NCI-H345 treated with DMSO at 0.1 percent for 48 hours (cell line): Measurements from ENCODE around the gene ZDHHC14.
"Not testable (repeated sequence)": the region's sequence is repeated elsewhere in the genome, so short reads cannot be mapped to it uniquely, and the experiment has no call there.

Experiments used
- DNase-seq: peaks from one replicate; lab custom pipeline; 2025; ENCODE audit not compliant: unreplicated experiment; lab: John Stamatoyannopoulos, UW

The ZDHHC14 gene

DNA sequence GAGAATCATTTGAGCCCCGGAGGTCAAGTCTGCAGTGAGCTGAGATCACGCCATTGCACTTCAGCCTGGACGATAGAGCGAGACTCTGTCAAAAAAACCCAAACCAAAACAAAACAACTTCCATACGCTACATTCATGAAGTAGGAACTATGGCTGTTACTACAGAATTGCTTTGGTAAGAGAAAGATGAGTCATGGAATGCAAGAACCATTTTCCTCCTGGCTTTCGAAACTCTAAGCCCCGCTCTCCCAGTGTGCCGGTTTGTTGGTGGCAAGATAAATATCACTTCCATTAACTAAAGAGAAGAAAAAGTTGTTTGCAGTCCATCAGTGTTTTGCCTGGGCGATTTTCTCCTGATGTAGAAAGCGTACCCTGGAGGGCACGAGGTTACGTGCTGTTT, 61.3 kb downstream of the ZDHHC14 start:
- no peak for DNase-seq

DNA sequence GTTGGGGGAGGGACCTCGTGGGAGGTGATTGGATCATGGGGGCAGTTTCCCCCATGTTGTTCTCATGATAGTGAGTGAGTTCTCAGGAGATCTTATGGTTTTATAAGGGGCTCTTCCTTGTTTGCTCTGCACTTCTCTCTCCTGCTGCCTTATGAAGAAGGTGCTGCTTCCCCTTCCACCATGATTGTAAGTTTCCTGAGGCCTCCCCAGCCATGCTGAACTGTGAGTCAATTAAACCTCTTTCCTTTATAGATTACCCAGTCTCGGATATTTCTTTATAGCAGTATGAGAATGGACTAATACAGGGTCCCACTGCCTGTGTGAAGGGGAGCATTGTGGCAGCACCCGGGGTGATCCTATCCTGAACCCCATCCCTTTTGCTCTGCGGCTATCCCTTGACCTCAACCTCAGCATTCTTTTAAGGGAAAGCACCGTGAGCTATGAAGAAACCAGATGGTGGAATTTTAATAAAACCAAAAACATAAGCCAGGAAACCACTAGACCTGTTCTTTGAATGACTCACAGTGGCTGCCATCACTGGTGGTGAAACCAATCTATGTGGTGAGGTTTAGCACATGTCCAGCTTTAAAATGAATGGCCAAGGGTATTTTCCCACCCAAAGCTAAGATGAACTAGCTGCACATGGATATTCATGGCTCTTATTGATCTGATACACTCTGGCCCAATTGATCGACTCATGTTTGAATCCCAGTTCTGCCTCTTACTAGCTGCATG, 62.2 kb downstream of the ZDHHC14 start:
- DNase-seq, result no peak

DNA sequence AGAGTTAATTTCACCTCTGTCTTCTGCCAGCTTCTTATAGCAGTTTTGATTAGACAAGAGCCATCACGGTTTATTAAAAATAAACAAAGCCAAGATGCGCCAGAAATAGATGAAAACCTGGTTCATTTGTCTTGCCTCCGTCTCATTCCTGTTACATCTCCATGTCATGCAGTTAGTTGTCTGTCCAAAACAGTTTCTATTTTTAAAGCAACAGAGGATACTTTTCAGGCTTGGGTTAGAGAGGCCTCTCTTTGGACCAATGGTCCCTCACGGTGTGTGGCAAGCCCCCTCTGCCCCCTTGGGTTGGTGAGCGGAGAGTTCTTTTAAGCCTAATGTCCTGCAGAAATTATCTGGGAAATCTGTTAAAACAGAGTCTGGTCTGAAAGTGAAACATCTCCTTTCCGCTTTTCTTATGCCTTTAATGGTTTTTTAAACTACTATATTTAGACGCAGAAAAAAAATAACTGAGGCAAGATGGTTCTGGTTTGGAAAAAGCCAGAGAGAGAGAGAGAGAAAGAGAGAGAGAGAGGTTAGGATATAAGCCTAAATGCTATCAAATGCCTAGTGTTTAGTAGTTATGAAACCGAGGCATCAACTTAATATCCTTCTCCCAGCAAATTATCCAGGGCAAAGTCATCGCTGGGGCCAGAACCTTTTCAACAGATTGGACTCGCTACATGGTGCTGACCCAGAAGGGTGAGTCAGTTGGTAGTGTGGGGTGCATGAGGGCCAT, 64.5 kb downstream of the ZDHHC14 start:
- no peak for DNase-seq

DNA sequence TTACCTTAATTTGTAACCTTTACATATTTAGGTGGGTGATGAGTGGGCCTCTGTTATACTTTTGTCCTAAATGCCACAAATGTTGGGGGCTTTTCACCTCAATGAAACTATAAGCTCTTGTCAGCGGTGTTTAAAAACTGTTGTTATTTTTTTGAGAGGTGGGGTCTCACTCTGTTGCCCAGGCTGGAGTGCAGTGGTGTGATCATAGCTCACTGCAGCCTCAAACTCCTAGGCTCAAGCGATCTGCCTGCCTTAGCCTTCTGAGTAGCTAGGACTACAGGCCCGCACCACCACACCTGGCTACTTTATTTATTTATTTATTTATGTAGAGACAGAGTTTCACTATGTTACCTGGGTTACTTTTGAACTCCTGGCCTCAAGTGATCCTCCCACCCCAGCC, 66.7 kb downstream of the ZDHHC14 start:
- DNase-seq, result no peak

DNA sequence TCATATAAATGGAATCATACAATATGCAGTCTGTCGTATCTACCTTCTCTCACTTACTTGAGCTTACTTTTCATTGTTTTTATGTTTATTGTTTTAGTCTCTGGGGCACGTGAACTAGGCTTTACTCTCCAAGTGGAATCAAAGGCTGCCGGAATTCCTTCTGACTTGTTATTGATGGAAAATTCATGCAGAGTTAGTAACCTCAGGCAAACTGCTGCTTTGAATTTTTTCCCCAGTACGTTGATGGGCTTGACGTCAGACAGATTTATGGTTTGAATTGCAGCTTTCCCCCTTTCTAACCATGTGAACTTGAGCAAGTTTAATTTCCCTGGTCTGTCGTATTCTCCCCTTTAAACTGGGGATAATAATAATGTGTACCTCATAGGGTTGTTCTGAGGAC, 68.6 kb downstream of the ZDHHC14 start:
- no peak for DNase-seq

DNA sequence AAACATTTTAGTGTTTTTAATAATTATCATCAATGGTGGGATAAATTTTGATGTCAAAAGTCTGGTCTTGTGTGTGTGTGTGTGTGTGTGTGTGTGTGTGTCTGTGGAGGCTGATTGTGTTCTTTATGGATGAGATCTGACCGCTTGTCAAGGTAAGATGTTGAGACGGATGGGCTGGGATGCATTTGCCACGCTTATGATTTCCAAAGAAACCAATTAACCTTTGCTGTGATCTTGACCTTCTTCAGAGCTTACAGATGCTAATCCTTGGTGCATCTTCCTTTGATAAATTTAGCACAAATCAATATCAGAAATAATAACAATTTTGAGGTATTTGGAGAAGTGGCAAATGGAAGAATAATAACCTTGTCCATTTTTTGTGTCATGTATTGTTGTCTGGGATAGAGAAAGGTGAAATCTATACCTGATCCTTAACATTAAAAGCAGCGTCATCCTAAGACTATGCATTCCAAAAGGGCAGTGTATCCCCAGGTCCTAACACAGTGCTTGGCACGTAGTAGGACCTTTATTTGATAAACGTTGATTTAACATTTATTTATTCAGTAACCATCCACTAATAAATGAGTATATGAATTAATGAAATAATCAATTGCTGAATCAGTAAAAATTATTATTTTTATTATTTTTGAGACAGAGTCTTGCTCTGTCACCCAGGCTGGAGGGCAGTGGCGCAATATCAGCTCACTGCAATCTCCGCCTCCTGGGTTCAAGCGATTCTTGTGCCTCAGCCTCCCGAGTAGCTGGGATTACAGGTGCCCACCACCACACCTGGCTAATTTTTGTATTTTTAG, 70.1 kb downstream of the ZDHHC14 start:
- DNase-seq, result no peak

DNA sequence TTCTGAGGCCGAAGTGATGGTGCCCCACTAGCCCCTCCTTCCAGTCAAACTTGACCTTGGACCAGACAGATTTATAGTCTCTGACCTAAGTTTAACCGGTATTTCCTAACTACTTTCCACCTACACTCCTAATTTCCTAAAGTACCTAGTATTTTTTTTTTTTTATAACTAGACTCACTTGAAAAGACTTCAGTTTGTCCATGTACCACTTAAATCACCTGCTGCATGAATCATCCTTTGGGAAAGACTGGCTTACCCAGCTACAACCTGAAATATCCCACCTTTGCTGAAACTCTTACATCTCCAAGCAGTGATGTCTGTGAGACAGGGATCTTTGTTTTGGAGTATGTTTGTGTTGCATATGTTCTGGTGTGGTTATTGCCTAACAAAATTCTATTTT, 71.1 kb downstream of the ZDHHC14 start:
- no peak for DNase-seq

DNA sequence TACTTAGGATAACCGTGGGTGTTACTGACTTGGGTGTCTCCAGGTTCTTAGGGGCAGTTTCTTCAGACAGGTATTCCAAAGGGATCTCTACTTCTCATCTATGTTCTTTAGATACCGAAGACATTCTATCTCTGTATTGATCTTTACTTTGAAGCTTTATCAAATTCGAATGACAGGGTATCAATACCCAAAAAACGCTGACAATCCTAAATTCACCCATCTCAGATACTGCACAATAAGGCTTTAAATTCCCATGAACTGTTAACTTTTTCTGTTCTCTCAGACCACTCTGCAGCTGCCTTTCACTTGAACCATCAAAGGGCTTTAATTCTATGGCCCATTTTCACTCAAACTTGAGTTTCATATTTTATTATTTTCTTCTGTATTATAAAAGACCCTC, 72.1 kb downstream of the ZDHHC14 start:
- DNase-seq, result no peak

DNA sequence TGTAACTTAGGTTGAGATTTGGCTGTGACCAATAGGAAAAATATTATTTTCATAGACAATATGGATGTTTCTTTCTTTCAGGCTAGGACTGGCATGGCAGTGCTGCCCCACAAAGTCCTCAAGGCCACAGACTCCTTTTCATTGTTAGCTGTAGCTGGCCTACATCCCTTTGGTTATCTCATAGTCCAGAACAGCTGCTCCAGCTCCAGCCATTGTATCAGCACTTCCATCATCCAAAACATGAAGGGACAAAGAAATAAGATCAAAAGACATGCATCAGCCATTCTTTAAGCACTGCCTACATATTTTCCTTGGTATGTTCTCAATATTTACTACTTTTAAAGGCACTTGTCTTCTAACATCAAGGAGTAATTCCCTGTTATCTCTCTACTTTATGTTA, 73.0 kb downstream of the ZDHHC14 start:
- DNase-seq, result no peak

DNA sequence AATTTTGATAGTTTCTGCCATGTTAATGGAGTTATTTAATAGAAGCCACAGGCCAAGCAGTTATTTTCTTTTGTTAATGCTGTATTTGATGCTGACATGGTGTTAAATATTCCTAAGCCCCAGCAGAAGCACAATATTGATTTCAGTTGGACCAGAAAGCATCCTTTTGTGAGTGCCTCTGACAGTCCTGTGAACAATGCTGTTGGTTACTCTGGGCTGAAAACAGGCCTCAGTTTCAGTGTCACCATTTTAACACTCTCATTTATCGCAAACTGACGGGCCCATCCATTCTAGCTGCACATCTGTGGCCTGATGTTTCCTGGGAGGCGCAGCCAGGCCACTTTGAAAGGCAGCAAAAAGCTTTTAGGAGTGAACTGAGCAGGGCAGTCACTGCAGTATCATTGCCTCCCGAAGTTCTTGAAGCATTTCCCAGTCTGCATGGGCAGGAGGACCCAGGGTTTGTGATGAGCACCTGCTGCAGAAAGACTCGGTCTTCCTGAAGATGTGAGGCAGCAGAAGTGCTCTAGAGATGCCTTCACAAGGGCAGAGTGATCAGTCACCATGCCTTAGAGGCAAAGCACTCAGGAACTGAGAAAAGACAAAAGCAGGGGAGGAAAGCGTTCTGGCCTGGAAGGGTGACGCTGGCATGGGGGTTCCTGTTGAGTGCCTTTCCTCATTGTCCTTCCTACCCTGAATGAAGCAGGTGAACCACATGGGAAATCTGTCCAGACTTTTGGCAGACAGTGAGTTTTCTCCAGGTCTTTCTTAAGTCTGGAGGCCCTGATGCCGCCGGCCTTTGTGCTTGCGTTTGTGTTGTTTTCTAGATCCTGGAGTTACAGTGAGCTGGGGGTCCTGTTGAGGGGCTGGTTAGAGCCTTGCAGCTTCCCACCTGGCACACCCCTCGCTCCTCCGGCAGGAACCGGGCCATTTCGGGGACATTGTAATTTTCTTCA, 74.0 kb downstream of the ZDHHC14 start:
- DNase-seq, result no peak

DNA sequence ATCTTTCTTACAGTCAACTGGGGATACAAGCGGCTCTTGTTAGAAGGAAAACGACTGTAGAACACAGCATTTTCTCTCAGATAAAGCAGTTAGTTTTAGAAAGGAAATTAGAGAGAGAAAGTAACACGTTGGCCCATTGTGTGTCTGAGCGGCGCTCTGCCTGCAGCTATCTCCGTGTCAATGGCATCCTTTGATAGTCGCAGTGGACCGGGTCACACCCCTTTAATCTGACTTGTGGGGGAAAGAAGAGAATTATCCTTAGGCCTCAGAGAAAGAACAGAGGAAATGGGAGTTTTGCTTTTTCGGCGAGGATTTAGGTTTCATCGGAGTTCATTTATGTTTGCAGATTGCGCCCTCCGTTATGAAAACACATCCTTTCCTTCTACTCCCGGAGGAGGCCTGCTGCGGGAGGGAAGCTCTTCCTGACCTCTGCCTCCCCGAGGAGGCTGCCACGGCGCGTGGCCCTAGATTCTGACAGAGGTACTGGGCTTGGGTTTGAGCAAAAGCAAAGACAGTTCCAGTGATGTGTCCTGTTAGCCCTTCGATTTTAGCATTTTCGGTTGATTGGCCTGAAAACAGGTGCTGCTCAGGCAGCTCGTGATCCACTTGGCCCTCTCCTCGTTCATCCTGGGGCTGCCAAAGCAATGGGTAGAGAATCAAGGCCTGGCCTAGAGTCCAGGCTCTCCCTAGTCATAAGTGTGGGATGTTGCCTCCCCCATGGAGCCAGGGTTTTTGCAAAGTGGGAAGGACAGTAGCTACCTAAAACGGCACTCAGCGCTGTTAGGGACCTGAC, 74.9 kb downstream of the ZDHHC14 start:
- no peak for DNase-seq

DNA sequence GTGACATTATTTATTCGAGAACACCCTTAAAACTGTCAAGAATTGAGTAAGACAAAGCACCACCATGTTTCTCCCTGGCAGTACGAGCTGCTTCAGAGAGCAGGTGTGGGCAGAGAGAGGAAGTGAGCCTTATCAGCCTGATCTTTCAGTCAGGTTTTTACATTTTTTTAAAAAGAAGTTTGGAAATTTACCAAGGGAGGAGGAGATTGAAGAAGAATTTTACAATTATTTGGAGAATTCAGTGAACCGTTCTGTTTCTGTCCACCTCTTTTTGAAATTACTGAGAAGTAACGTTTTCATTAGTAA, 75.5 kb downstream of the ZDHHC14 start:
- DNase-seq, result no peak

DNA sequence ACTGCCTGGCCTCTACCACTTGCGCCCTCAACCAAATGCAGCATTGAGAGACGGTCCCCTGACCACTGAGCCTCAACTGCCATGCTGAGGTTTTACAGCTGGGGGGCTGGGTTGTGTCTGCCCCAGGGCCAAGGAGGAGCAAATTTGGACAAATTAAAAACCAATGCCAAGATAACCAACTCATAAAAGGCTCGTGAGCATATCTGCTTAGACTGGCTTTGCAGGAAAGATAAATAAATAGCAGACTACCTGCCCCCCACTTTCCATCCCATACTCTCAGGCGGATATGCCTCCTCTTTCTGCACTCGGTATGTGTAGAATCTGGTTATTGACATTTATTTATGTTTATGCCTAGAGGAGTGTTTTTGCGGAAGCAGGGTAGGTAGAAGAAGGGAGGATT, 76.8 kb downstream of the ZDHHC14 start:
- DNase-seq, result no peak

DNA sequence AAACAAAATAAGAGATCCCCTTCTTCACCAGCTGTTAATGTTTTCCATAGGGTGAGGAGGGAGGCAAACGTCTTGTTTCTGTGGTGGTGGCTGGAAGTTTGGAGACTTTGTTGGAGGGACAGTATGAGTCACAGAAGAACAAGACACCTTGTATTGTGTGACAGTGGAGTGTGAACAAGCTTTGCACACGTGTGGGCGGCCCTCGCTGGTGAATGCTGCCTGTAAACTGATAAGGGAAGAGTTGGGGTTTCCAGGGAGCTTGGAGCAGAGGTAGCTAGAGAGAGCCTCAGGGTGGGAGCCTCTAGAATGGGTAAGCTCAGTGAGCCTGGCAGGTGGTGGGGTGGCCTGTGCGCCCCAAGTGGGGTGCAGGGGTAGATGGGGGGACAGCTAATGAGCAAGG, 78.3 kb downstream of the ZDHHC14 start:
- DNase-seq, result no peak

DNA sequence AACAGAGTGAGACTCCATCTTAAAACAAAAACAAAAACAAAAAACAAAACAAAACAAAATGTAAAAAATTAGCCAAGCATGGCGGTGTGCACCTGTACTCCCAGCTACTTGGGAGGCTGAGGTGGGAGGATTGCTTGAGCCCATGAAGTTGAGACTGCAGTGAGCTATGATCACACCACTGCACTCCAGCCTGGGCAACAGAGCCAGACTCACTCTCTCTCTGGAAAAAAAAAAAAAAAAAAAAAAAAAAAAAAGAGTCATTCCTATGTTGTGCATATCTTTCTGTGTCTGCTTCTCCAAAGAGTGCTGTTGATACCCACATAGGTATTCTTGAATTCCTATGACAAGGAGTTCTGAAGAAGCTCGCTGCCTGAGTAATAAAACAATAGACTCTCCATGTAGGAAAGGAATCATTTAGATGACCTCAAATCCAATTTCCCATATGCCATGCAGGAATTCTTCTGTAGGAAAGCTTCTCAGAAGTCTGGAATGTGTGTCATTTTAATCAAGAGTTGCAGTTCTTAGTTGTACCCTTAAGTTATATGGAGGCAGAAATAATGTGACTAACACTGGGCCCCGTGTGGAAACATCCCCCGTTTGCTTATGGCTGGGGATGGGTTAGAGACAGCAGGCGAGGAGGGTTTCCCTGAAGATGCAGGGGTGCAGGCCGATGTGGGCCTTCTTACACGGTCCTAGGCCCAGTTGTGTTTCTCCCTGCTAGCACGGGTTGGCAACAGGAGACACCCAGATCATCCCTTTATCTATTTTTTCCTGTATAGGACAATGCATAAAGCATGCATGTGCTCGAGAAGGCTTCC, 79.4 kb downstream of the ZDHHC14 start:
- no peak for DNase-seq

DNA sequence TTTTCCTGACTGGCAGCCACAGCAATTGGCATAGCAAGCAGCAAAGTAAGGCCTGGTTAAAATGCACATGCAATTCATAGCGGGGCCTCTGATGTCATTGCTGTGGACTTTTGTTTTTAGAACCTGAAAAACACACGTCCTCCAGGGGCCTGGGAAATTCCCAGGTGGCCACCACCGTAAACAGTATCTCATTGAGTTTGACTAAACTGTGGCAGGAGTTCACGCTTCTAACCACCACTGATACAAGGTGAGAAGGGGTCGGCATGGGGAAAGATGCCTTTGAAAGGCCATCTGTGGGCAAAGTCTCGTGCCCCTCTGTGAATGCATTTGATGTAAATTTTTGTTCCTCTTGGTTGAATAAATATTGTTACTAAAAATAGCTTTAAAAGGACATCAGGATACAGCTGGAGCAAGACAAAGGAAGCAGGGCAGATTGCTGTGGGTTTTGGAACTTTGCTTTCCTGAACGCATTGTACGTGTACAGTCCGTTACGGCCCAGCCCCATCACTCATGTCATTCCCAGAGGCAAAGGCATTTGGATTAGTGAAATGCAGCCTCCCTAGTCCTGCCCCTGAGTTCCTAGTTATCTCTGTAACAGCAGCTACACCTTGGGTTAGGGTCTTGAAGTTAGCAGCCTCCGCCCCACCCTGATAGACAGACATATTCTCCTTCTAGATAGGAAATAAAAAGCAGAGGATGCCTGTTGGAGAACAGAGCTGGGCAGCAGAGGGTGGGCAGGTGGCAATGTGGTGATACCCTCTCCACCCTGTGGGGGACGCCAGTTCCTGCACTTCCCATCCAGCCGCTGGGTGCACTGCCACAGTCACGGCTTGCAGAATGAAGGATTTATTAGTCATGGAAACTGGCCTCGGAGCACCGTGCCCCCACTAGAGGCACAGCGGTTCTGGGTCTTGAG, 80.3 kb downstream of the ZDHHC14 start:
- peak; percentile 15 for DNase-seq

DNA sequence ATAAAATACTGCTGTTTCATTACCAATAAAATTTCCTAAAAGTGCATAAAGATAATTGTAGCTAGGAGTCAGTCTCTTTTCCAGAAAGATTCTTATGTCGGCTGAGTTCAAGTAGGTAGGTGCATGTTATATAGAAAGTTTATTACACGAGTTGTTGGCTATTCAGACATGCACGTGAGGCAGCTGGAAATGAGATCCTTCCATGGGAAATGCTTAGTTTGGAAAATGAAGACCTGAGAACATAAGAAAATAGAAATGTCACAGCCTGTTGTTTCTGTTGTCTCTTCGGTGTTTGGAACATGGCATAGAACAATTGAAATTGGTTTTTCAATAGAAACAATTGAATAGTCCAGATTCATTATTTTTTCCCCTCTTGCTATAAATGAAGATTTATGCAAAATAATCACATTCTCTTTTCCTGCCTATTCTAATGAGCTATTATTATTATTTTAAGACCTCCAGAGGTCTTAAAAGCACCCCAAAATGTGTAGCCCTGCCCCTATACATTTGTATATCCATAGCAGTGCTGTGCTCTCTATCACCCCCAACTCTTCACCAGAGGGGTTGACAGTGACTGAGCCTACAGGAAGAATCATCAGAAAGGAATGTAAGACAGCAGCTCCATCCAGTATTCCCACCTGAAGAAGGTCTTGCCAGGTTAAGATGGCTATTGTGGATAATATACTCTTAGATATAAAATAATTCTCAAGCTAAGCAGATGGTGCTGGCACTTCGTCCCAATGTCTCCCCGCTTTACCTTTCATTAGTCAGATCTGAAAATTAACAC, 82.2 kb downstream of the ZDHHC14 start:
- DNase-seq, result no peak

DNA sequence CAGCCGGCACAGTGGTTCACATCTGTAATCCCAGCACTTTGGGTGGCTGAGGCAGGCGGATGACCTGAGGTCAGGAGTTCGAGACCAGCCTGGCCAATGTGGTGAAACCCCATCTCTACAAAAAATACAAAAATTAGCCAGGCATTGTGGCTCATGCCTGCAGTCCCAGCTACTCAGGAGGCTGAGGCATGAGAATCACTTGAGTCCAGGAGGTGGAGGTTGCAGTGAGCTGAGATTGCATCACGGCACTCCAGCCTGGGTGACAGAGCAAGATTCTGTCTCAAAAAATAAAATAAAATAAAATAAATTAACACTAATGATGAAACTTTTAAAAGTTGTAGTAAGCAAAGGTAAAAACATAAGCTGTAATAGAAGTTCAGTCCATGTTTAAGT, 82.7 kb downstream of the ZDHHC14 start:
- DNase-seq, result not testable (repeated sequence)
